SU-DHL-6 (cell line): ENCODE results near the gene C19orf85.

Source experiments
- CTCF ChIP-seq: fragments of 200-600 bp; sonication (generic); IDR thresholded peaks from one replicate; pipeline ENCODE4 v1.5.1; 2017; ENCODE audit warnings: antibody characterized with exemption, mild to moderate bottlenecking, low read length, moderate library complexity; ENCODE audit not compliant: insufficient read depth, poor library complexity, severe bottlenecking
- EZH2phosphoT487 ChIP-seq: fragments of 200-600 bp; sonication (generic), shearing (Covaris generic); conservative IDR thresholded peaks from 2 replicates; pipeline ENCODE4 v1.6.1; 2018; ENCODE audit warnings: mild to moderate bottlenecking, antibody characterized with exemption, low read length, moderate library complexity, mixed read lengths

GRCh38 chr19:55464039-55464661 lies 401 bp downstream of the C19orf85 start:
- no peak for TF ChIP-seq CTCF
- no peak for TF ChIP-seq EZH2phosphoT487
